CMK (cell line): ENCODE results near the gene TP53INP2.
"Not testable (repeated sequence)": the region's sequence is repeated elsewhere in the genome, so short reads cannot be mapped to it uniquely, and the experiment has no call there.

Experiments
- DNase-seq: peaks from one replicate; pipeline ENCODE4 v3.0.0-alpha.2; 2010; ENCODE audit warnings: low read depth

TP53INP2 gene

DNA sequence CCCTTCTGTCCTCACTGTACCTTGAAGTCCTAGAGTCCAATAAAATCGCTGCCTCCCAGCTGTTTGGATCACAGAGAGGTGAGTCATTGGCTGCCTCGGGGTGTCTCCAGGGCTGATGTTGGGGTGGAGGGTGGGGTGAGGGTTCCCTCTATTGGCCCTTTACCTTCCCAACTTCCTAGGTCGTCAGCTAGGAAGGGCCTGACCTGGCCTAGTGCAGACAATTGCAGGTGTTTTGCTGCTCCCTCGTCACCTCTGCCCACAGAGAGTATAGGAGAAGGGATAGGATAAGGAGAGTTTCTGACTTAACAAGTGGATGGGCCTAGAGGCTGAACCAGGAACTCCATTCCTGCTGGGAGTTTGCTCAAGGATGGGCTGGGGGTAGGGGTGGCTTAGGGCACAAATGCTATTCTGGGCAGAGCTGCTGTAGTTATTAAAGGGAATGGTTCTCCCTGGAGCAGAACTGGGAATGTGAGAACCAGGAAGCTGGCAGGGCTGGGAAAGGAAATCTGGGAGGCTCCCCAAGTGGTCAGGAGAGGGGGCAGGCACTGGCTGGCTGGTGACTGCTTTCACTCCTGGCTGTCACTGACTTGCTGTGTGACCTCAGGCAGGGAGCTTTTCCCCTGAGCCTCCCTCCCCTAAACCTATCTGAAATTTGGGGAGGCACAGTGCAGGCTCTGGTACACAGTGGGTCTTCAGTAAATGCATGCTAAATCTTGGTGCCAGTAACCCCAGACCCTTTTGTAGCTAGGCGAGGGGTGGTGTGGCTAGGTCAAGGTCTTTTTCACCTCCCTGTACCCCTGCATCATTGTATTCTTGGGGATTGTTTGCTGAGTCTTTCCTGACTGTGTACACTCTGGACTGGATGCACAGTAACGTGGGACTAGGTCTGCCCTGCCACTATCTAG is 1.5 kb downstream of the TP53INP2 start:
- DNase-seq: no peak

DNA sequence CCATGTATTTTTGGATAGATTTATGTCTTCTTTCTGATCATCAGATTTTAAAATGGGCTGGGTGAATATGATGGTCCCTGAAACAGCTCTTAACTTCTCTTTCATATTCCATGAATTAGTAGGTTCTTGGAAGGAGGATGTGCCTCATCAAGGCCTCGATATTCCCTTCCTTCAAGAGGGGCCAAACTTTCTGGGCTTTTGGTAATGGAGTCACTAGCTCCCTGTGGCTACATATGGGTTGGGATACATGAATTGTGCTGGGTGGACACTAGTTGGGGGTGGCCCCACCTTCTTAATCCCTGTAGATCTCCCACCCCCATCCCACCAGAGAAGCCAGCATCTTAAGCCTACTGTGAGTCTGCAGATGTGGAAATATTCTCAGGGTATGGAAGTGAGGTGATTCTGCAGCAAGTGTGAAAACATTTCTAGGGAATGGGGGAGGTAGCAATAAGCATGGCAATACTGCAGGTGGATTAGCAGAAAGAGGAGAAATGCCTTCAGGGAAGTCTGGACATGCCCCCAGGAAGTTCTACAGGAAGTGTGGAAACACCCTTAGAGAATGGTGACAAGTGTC is 2.2 kb downstream of the TP53INP2 start:
- no peak for DNase-seq

GRCh38 chr20:34706912-34707784 is 3.0 kb downstream of the TP53INP2 start:
- no peak for DNase-seq

DNA sequence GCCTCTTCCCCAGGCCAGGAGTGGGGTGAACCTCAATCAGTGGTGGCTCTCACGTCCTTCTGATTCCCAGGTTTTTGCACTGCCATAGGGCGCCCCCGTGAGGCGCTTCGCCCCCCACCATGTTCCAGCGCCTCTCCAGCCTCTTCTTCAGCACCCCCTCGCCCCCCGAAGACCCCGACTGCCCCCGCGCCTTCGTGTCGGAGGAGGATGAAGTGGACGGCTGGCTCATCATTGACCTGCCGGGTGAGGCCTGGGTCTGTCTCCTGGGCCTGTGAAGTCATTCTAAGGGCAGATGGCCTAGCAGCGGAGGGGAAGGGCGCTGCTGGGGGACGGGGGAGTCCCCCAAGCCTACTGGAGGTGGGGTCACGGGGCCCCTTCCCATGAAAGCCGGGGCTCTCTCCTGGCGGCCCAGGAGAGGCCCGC is 4.5 kb downstream of the TP53INP2 start:
- DNase-seq: no peak

DNA sequence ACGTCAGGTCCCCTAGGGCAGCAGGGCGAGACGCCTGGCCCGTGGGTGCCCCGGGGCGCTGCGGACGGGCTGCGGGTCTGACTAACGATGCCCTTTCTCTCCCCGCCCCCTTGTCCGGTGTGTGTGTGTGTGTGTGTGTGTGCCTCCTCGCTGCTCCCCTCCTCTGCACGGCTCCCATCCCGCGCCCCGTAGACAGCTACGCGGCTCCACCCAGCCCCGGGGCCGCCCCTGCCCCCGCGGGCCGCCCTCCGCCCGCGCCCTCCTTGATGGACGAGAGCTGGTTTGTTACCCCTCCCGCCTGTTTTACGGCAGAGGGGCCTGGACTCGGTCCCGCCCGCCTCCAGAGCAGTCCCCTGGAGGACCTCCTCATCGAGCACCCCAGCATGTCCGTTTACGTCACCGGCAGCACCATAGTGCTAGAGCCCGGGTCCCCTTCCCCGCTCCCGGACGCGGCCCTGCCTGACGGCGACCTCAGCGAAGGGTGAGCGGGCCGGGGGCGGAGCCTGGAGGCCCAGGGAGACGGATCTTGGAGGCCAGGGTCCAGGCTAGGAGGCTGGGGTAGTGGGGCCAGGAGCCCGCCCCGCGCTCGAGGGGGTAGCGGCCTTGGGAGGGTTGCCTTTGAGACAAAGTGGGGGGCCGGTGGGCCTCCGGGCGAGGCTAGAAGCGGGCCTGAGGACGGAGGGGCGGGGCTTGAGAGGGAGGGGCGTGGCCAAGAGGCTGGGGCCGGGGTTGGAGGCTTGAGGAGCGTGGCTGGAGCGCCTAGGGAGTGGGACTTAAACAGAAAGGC is 5.1 kb downstream of the TP53INP2 start:
- DNase-seq: peak; percentile 60

- DNase-seq: no peak
Measured at GRCh38 chr20:34709831-34710567, 5.9 kb downstream of the TP53INP2 start.

DNA sequence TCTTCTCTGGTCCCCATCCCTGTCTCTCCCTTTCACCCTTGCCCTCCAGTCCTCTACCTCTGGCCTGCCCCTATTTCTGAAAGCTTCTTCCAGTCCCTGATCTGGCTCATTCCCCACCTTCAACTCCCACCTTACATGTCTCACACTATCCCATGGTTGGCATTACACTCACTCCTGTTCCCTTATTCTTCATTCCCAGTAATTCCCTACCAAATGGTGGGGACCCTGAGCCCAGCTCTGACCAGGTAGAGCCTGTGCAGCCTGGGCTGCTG is 6.4 kb downstream of the TP53INP2 start:
- no peak for DNase-seq

GRCh38 chr20:34710861-34711574 is 6.9 kb downstream of the TP53INP2 start:
- no peak for DNase-seq

GRCh38 chr20:34711813-34712430 is 7.8 kb downstream of the TP53INP2 start:
- DNase-seq: no peak

GRCh38 chr20:34712525-34713192 is 8.5 kb downstream of the TP53INP2 start:
- DNase-seq: no peak

DNA sequence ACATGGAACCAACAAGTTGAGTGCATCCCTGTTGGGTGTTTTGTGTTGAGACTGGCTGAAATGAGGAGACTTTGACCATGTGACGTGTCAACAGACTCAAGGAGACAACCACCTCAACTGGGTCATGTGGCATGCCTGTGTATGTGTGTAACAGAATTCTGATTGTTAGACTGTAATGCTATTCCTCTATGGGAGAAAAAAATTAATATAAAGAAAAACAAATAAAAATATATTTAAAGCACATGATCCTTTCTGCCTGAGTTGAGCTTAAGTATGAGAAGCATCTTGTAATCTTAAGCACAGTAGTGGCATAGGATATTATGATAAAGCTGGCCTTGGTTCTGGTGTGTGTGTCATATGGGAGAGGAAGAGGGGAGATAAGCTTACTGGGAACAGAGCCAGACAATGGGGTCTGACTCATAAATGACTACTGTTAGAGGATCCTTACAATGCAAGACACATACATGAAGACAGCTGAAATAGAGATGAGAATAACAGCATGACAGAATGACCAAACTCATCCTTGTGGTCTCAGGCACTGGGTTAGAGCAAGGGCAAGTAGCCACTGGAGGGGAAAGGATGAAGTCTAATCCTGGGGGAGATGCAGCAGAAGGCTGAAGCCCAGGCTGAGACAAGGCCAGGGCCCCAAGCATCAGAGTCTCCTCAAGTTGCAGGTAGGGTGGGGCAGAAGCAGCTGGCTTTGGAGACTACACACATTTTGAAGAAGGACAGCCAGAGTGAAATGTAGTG is 9.2 kb downstream of the TP53INP2 start:
- no peak for DNase-seq

DNA sequence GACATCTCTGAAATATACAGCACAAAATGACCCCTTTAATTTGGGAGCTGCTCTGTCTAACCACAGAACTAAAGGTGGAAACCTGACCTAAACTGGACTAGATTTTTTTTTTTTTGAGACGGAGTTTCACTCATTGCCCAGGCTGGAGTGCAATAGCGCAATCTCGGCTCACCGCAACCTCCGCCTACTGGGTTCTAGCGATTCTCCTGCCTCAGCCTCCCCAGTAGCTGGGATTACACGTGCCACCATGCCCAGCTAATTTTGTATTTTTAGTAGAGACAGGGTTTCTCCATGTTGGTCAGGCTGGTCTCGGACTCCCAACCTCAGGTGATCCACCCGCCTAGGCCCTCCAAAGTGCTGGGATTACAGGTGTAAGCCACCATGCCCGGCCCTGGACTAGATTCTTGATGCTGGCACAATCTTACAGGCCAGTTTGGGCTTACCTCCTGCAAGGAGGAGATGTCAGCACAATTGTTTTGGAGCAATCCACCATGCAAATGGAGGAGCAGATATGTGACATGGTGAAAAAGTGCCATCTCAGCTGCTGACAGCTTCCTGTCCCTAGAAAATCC is 9.9 kb downstream of the TP53INP2 start:
- not testable (repeated sequence) for DNase-seq

- DNase-seq: no peak
Measured at GRCh38 chr20:34715384-34715783, 11.2 kb downstream of the TP53INP2 start.

DNA sequence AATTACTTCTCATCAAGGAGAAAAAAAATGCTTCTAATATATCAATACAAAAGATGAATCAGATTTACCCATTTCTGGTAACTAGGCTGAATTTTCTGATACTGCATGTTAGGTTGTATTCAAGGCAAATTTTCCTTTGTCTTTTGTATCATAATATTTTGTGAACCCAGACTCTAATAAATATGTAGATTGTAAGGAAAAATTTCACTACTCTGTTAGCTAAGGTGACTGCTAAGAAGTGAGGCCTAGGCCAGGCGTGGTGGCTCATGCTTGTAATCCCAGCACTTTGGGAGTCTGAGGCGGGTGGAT is 12.7 kb downstream of the TP53INP2 start:
- DNase-seq: no peak

GRCh38 chr20:34717230-34718095 is 13.3 kb downstream of the TP53INP2 start:
- DNase-seq: no peak

DNA sequence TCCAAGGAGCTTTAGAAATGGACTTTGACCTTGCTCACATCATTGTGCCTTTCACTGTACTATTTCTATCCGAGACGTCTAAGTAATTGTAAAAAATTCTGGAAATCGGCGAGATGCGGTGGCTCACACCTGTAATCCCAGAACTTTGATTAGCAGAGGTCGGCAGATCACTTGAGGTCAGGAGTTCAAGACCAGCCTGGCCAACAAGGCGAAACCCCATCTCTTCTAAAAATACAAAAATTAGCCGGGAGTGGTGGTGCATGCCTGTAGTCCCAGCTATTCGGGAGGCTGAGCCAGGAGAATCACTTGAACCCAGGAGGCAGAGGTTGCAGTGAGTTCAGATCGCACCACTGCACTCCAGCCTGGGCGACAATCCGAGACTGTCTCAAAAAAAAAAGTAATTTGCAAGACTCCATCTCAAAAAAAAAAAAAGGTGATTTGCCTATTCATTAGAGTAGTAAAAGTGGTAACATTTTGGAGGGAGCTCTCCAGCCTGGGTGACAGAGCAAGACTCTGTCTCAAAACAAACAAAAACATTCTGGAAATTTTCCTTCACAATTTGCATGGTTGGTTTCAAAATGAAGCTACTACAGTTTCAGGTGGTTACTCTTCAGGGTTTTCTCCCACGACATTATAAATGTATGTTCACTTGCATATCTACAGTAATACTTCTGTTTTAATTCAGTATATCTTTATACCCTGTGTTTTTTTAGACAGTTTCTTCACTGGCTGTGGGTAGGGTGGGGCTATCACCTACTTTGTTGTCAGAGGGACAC is 15.3 kb downstream of the TP53INP2 start:
- DNase-seq: not testable (repeated sequence)

DNA sequence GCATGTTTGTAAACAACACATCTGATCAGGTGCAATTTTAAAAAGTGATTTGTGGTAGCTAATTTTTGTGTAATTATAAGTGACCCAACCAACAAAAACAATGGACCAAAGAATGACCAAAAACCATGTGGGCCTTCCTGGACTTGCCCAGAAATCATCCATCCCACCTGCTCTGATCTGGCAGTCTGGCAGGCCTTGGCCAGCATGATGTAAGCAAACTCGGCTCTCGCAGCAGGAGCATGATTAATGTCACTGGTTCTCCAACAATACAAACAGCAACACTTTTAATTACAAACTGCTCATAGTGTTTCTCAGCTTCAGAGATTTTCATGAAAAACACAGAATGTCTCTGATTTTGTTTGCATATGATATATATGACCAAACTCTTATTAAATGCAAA is 16.1 kb downstream of the TP53INP2 start:
- DNase-seq: no peak
